COLO668 (cell line): ENCODE measurements around the gene UCN2.

Experiments
- DNase-seq: peaks from one replicate; lab custom pipeline; 2025; ENCODE audit not compliant: unreplicated experiment; lab: John Stamatoyannopoulos, UW

Gene UCN2

DNA sequence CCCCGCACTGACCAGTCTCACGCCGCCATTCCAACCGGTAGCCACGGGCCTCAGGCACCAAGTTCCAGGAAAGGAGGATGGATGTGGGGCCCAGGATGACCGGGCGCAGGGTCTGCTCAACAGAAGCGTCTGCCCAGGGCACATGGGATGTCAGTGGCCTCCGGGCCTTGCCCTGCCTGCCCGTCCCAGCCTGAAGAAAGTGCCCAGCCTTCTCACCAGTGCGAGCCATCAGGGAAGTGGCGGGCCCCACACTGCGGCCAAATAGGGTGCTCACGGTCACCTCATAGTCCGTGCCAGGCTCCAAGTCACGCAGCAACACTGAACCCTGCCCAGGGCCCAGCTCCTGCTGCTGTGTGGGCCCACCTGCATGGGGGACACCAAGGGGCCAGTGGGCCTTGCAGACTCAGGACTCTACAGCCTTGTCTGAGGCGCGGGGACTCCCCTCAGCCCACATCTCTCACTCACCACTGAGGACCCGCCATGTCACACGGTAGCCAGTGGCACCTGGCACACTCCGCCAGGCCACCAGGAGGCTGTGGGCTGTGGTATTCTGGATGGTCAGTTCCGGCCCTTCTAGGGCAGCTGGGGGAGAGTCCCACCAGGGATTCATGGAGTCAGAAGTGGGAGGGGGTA, 28.4 kb upstream of the UCN2 start:
- no peak for DNase-seq

DNA sequence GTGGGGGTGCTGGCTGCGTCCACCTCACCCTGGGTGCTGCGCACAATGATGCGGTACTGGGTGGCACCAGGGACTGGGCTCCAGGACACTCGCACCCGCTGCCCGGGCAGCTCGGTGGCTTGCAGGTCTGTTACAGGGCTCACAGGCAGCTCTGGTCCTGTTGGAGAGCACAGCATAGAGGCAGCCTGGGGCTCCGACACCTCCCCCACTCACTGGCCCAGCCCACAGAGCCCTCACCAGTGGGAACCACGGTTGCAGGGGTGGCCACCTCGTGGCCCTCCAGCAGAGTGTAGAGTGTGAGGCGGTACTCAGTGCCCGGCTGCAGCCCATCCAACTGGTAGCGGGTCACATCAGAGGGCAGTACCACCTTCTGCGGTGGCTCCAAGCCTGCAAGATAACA, 27.9 kb upstream of the UCN2 start:
- DNase-seq = no peak

DNA sequence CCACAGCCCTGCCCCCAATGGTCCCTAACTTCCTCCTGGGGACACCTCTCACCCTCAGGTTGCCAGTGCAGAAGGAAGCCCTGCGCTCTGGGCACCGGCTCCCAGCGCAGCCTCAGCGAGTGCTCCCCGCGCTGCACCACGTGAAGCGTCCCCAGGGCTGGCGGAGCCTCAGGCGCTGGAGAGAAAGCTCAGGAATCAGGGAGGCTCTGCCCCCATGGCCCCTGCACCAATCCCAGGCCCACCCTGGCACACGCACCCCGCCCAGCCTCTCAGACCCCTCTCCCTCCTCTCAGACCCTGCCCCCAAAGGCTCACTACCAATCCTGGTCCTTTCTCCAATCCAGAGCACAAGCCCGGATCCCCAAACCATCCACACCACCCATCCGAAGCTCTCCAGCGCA, 24.6 kb upstream of the UCN2 start:
- no peak for DNase-seq

- DNase-seq = no peak
These were observed 24.1 kb upstream of the UCN2 start for GRCh38 chr3:48587686-48588085.

DNA sequence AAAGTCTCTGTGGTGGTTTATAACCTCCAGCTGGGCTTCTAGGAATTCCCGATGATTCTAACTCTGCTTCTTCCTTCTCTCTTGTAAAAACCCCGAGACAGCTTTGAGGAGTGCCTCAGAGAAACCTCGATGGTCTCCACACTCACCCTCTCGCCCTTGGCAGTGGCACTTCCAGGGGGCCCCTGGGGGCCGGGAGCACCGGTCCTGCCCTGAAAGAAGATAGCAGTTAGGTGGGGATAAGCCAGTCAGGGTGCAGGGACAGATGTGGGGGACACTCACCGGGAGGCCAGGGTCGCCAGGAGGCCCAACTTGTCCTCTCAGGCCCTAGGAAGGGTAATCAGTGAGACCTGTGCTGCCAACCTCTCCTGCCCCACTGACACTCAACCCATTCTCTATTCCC, 21.8 kb upstream of the UCN2 start:
- DNase-seq = no peak

DNA sequence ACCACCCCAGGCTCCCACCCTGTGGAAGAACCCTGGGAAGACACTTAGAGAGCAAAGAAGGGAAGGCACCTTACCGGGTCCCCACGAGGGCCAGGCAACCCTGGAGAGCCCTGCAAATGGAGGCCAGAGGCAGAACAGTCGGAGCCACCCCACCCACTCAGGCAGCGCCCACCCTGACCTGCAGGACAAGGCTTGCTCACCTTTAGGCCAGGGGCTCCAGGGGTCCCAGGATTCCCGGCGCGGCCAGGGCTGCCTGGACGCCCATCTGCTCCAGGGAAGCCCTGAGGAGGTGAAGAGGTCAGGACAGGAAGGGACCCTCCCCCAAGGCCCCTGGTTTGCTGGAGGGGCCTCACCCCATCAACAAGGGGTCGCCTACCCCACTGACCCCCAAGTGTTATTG, 21.3 kb upstream of the UCN2 start:
- no peak for DNase-seq

GRCh38 chr3:48581621-48582481, 18.3 kb upstream of the UCN2 start:
- DNase-seq = no peak

DNA sequence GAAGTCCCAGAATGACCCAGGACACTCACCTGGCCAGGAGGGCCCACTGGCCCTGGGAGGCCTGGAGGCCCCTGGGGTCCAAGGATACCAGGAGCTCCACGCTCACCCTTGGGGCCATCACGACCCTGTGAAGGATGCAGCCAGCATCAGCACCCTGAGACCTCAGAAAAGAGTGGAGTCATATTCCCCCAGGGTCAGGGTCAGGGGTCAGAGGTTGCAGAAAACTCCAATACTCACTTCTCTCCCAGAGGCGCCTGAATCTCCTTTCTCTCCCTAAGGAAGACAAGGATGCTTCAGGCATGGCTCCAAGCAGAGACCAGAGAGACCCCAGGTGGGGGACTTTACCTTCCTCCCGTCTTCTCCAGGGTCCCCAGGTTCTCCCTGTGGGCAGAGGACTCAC, 13.1 kb upstream of the UCN2 start:
- DNase-seq = no peak

DNA sequence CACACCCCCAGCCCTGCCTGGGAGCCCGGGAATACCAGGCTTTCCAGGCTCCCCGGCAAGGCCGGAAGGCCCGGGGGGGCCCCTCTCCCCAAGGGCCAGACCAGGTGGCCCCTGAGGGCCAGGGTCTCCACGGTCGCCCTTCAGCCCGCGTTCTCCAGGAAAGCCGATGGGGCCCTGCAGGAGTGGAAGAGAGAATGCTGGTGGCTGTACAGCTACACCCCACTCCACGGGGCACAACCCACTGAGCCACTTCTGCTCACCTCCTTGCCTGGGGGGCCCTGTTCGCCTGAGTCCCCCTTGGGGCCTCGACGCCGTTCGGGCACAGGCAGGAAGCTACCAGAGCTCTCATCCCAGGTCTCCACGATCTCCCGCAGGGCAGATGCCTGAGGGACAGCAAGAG, 11.8 kb upstream of the UCN2 start:
- no peak for DNase-seq

- no peak for DNase-seq
These were observed 10.5 kb upstream of the UCN2 start for GRCh38 chr3:48573973-48574585.

GRCh38 chr3:48572517-48572916, 8.9 kb upstream of the UCN2 start:
- no peak for DNase-seq

DNA sequence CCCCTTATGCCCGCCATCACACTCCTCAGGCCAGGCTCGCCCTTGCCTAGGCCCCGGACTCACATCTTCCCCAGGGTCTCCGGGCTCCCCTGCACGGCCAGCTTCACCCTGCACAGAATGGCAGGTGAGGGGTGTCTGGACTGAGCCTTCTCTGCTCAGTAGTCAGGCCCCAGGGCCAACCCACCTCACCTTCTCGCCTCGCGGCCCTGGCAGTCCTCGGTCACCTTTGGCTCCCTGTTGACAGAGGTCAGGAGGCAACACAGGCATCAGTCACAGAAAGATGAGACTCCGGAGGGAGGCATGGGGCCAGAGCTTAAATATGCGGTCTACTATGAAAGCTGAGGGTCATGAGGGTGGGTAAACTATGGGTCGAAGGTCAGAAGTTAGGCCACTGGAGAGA, 8.4 kb upstream of the UCN2 start:
- DNase-seq = no peak

DNA sequence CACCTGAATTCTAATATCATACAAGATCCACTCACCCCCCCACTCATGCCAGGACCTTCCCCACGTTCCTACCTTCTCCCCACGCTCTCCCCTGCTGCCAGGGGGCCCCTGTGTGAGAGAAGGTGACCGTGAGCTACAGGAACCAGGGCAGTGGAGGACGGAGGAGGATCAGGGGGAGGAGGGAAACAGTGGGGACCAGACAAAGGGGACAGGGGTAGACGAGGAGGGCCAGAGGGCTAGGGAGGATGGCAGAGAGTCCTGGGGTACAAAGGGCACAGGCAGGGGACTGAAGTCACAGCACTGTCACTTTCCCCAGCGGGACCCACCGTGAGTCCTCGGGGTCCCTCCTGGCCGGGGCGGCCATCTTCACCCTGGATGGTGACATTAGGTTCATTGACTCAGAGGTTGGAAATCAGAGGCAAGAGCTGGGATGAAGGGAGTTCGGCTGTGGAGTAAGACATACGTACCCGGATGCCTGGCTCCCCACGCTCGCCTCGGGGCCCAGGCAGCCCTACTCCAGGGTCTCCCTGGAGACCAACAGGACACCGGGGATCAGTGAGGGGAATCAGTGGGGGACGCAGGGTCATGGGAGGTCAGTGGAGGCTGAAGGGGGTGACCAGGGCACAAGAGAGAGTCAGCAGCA, 6.3 kb upstream of the UCN2 start:
- no peak for DNase-seq

DNA sequence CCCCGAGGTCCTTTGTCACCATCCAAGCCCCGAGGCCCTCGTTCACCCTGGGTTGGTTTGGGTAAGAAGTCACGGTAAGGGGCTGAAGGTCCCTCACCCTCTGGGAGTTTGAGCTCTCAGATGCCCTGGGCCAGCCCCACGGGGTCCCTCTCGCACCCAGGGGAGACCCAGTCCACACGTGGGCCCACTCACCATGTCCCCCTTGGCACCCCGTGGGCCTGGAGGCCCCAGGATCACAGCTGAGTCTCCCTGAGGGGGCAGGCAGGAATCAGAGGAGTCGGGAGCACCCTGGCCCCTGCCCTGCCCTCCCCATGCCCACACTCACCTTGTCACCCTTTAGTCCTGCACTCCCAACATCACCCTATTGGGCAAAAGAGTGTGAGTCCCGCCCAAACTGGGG, 5.8 kb upstream of the UCN2 start:
- no peak for DNase-seq

DNA sequence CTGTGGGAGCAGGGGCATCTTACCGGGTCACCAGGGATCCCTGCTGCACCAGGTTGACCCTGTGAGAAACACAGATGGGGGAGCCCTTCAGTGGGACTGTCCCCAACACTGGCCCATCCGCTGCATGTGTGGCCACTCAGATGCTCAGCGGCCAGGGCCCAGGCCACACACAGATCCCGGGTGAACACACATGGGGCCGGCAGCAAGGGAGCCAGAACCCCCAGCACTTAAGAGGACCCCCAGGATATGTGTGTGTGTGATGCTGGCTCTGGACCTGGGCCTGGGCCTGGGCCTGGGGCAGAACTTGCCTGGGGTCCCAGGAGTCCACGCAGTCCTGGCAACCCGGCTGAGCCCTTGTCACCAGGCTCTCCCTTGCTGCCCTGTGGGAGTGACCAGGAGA, 4.9 kb upstream of the UCN2 start:
- no peak for DNase-seq

GRCh38 chr3:48567500-48567899, 3.9 kb upstream of the UCN2 start:
- DNase-seq = no peak

DNA sequence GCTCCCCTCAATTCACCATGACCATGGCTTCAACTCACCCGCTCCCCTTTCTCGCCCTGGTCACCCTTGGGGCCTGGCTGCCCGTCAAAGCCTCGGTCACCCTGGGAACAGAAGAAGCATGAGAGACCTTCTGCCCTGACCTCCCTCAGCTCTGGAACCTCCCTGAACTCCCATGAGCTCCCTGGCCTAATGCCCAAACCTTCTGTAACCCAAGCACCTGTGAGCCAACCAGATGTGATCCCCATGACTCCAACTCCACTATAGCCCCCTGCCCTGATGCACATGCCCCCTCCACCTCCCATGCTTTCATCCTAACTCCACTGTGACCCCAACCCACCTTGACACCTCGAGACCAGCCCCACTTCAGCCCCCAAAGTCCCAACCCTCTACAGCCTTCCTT, 3.5 kb upstream of the UCN2 start:
- no peak for DNase-seq

GRCh38 chr3:48566401-48566760, 2.8 kb upstream of the UCN2 start:
- no peak for DNase-seq

- peak; percentile 22 for DNase-seq
These were observed 2.2 kb upstream of the UCN2 start for GRCh38 chr3:48565591-48566400.

- DNase-seq = no peak
These were observed 1.6 kb upstream of the UCN2 start for GRCh38 chr3:48565186-48565585.

DNA sequence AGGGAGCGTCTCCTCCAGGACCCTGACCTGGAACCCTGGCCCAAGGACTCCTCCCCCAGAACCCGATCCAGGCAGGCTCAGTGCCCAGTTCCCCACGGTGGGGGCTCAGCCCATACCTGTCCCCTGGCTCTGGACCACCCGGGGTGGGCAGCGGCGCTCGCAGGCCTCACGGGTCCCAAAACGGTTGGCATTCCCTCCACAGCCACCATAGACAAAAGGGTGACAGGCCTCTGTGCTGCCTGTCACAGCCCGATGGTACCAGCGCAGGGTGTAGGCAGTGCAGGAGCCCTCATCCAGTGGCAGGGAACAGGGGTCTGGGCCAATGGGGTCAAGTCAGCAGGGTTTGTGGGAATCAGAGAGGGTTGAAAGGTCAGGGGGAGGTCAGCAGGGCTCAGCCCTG, 1.1 kb upstream of the UCN2 start:
- DNase-seq = no peak
